Lower leg skin (tissue), 4 donors: ENCODE data around the gene MYO18B. TPM values are rescaled to one million over a fixed set of nuclear protein-coding genes. Genes with fewer than 3 reads are reported as not detected.

Experiments used
- DNase-seq, 2 donors: peaks; one replicate each; pipeline ENCODE4 v3.0.0-alpha.2; 2019; ENCODE audit warnings: low spot score in 2 of 2
- H3K4me3 ChIP-seq: fragments of 200-600 bp; sonication (generic); 2 replicates; pipeline ENCODE4 v1.5.1; 2017; ENCODE audit warnings: mild to moderate bottlenecking, low read depth; ENCODE audit not compliant: poor library complexity, severe bottlenecking
- CTCF ChIP-seq, 3 donors: fragments of 450-650 bp; IDR thresholded peaks; one replicate each; pipeline ENCODE4 v1.5.1; 2016; ENCODE audit warnings: antibody characterized with exemption in 3 of 3, mild to moderate bottlenecking in 3 of 3, moderate library complexity in 2 of 3
- POLR2A ChIP-seq, 2 donors: fragments of 450-650 bp; IDR thresholded peaks; one replicate each; pipeline ENCODE4 v1.6.1; 2016 to 2017; ENCODE audit warnings: antibody characterized with exemption in 2 of 2, mild to moderate bottlenecking in 1 of 2, moderate library complexity in 1 of 2
- whole genome bisulfite sequencing, 2 donors: methylation state at CpG; one replicate each; pipeline ENCODE4 v1.1.5; 2018; 5-methylcytosine and 5-hydroxymethylcytosine counted together
- intact Hi-C: fragments of 100-400 bp; cut with DNase I; formaldehyde crosslinking; loops from one replicate; pipeline ENCODE4 v1.15.0; 2023; ENCODE audit warnings: low total_unique reads
- total RNA-seq, 4 donors: library from RNA; depleted of rRNA; stranded (reverse); fragments of >200 nt; gene quantifications; one replicate each; pipeline ENCODE4 v1.1.0, GENCODE V29; 2016

The MYO18B gene
- total RNA-seq, 4 donors from 2014 or later, result 1.5 to 3.4 TPM; not detected in 2

DNA sequence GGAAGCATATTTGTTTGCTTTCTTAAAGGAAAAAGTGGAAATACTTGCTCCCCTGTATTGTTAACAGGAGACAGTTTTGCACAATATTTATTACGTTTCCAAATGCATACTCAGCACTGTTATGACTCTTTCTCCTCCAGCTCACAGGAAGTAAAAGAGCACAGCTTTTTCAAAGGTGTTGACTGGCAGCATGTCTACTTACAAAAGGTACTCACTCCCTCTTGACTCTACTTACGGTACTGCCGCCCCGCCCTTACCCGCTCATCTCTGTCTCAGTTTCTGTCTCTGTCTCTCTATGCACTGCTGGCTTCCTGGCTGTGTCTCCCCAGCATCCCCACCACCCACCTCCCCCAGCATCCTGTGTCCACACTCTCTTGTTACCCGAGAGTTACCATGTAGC lies 32.2 kb upstream of the MYO18B start:
- TF ChIP-seq POLR2A (IDR thresholded peaks at IDR 0.05) (no peak), CTCF (IDR thresholded peaks at IDR 0.05) (no peak)
- 80 to 86% methylated on average over 6 of the region's 6 CpGs for WGBS, 2 donors
- no peak for DNase-seq
- H3K4me3 ChIP-seq, result no peak overlapping the region
- intact Hi-C loops, result loop anchor here (10.0 kb wide), 1 partner anchor 245 kb away; no protein-coding TSS in a partner anchor

- intact Hi-C loops, result no loop called here
- no peak for TF ChIP-seq CTCF (IDR thresholded peaks at IDR 0.05)
- no peak for TF ChIP-seq POLR2A (IDR thresholded peaks at IDR 0.05)
- no peak overlapping the region for H3K4me3 ChIP-seq
- no peak for DNase-seq
- 95 to 98% methylated on average over 7 of the region's 7 CpGs for WGBS, 2 donors
Observed at GRCh38 chr22:25710501-25710900, 31.5 kb upstream of the MYO18B start.

- WGBS, 2 donors, result 78 to 80% methylated on average over 6 of the region's 6 CpGs
- TF ChIP-seq CTCF (IDR thresholded peaks at IDR 0.05) (no peak), POLR2A (IDR thresholded peaks at IDR 0.05) (no peak)
- DNase-seq, result no peak
- intact Hi-C loops, result no loop called here
- H3K4me3 ChIP-seq, result no peak overlapping the region
Observed at GRCh38 chr22:25711491-25711890, 30.5 kb upstream of the MYO18B start.

DNA sequence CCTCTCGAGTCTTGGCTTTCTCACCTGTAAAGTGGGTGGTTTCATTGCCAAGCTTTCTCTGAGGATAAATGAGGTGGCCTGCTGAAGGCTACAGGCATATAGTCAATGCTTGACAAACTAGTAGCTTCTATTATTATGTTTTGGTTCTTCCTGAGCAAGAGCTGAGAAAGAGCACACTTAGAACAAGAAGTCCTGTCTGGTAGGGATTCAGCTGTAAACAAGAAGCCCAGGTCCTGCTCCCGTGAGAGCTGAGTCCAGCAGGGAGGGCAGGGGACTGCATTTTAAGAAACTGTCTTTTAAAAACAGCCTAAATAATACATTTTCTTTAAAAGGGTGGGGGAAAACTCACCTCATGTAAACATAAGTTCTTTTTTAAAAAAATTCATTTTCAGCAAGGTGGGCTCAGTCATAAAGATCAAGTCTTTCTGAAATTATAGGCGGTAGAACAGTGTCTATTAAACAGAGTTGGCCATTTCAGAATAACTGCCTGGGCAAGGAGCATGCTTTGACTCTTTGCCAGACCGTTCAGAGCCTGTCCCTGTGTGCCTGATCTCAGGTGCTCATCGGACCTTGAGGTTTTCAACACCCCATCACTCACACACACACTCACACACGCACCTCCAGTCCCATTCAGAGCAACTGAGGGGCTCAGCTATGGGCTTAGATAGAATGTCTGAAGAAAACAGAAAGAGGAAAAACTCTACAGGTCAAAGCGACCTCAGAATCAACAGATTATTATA lies 29.2 kb upstream of the MYO18B start:
- 89 to 93% methylated on average over 7 of the region's 7 CpGs for WGBS, 2 donors
- intact Hi-C loops, result no loop called here
- TF ChIP-seq POLR2A (IDR thresholded peaks at IDR 0.05) (no peak), CTCF (IDR thresholded peaks at IDR 0.05) (no peak)
- H3K4me3 ChIP-seq, result no peak overlapping the region
- no peak for DNase-seq

DNA sequence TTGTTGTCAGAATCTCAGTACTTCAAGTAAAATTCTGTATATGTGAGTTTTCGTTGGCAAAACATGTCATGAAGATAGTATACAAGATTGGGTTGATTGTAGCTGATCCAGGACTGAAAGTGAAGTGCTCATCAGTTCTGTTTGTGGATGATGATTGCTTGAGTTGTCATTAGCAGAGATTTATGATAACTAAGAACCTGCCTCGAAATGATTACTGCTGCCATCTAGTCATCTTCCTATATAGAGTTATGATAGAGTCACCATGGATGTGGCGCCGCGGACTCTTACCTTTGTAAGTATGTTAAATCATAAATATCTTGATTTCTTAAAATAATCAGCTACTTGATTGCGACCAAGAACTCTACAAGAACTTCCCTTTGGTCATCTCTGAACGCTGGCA lies 27.9 kb upstream of the MYO18B start:
- H3K4me3 ChIP-seq, result no peak overlapping the region
- intact Hi-C loops, result no loop called here
- TF ChIP-seq CTCF (IDR thresholded peaks at IDR 0.05), result no peak
- TF ChIP-seq POLR2A (IDR thresholded peaks at IDR 0.05), result no peak
- 93 to 94% methylated on average over 7 of the region's 7 CpGs for WGBS, 2 donors
- no peak for DNase-seq

DNA sequence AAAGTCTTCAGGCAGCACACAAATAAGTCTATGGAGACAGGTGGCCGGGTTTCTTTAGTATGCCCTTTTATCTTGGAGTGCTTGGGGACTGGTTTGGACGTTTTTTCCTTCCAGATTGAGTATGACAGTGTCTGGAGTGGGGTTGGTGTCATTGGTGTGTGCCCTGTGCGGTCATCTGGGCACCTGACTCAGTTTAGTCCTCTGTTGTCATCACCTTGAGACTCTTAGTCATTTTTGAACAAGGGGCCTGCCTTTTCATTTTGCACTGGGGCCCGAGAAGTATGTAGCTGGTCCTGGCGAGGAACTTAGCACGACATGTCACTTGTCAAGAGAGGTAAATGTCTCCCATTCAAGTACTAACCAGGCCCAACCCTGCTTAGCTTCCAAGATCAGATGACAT lies 27.2 kb upstream of the MYO18B start:
- no peak for DNase-seq
- H3K4me3 ChIP-seq, result no peak overlapping the region
- TF ChIP-seq CTCF (IDR thresholded peaks at IDR 0.05) (no peak), POLR2A (IDR thresholded peaks at IDR 0.05) (no peak)
- 85% methylated on average over 6 of the region's 6 CpGs for WGBS, 2 donors
- intact Hi-C loops, result no loop called here
